GM21390 (cell line): ENCODE results near the gene CSNK1G3.

ENCODE experiments used
- ATAC-seq: cut with Tn5 transposase; IDR thresholded peaks from one replicate; pipeline ENCODE4 v1.9.1; 2021; ENCODE audit not compliant: unreplicated experiment

The CSNK1G3 gene

DNA sequence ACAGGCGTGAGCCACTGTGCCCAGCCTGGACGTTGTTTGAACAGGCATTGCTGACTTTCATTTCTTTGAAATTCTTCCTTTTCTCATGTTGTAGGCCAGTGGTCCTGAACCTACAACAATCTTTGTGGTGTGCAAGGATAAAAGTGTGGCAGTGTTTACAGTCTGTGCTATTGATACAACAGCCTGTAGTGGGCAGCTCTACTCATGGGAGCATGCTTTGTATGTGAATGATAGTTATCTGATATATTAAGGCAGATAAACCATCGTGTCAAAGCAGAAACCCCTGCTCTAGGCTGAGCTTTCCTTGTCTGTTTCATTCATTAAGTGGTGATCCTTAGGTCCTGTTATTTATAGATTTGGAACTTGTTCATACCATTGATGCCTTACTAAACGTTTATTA lies 42.6 kb downstream of the CSNK1G3 start:
- ATAC-seq: no peak

DNA sequence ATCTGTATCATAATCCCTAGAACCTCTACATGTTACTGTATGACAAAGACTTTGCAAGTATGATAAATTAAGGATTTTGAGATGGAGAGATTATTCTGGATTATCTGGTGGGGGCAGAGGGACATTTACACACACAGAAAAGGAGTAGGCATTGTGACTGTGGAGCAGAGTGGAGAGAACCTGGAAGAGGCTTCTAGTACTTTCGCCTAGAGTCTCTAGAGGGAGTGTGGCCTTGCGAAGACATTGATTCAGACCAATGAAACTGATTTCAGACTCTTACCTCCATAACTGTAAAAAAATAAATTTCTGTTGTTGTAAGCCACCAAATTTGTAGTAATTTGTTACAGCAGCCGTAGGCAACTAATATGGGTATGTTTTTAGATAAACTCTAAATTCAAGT lies 45.9 kb downstream of the CSNK1G3 start:
- ATAC-seq: no peak

DNA sequence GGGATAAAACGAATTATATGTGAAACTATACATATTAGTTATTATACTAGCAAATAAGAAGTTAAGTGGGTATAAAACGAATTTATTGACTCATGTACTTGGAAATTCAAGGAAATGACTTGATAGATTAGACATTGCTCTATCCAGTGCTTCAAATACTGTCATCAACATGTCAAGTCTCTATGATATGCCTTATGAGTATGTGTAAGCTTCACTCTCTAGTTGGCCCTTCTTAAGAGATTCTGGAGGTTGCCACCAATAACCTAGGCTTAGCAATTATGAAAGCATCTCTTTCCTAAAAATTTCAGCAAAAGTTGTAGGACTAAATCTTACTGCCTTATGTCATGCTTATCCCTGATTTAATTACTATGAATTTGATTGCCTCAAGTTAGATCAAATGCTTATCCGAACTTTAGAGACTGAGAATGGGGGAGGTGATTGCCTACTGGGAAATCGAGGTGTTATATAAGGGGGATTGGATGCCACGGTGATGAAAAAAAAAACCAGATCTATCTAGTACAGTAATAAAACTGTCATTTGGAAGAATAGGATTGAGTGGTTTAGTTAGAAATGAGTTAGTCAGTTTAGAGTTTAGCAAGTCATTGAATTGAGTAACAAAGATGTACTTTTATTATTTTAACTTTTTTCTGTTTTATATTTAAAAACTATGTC lies 46.9 kb downstream of the CSNK1G3 start:
- ATAC-seq: no peak

DNA sequence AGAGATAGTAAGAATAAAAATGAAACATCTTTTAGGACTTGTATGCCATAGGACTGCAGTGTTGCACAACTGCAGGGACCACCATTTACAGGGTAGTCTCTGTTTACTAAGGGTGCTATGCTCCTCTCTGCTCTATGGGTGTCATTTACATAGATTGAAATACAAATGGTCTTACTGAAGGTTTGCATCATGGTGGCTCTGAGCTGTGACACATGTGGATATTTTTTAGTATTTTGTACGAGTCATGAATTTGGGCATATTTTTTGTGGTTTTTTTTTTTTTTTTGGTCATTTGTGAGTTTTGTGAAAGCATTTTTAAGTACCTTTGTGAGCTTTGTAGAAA lies 47.4 kb downstream of the CSNK1G3 start:
- ATAC-seq: no peak

DNA sequence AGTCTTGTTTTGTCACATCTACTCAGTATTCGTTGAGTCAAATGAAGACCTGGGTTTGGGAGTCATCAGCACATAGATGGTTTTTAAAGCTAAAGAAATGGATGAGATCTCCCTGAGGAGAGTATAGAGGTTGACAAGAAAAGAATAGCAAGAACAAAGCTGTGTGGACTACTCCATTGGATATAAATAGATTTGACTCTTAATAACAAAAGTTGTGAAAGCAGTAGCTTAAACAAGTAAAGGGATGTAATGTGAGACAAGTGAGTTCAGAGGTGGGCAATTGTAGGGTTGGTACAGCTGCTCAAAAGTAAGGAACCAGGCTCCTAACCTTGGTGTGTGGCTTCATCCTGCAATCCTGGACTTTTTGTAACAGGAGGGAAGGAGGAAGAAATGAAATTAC lies 49.3 kb downstream of the CSNK1G3 start:
- ATAC-seq: no peak

DNA sequence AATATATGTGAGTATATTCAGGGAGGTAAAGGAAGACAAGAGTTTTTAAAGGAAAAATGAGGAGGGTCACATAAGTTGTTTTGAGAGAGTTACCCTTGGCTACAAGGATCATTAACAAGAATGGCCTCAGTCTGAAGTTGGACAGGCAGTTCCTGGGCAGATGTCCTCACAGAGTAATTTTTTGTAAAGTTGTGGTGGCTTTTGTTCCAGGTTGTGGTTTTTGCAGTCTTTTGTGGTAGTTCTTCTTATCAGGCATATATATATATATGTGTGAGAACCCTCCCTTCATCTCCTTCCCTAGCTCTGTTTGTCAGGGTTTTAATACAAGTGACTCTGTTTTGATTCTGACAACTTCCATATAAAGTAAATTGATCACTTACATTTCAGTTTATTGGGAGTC lies 60.0 kb downstream of the CSNK1G3 start:
- no peak for ATAC-seq

DNA sequence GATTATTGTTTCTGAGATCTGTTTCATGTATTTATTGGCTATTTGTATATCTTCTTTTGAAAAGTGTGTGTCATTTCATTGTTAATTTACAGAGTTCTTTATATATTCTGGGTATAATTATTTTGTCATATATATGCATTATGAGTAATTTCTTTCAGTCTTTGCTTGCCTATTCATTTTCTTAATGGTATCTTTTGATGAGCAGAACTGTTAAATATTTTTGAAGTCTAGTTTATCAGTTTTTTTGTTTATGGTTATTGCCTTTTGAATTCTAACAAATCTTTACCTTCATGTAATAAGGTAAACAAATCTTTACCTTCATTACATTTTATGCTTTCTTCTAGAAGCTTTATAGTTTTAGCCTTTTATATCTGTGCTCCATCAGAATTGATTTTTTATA lies 66.4 kb downstream of the CSNK1G3 start:
- ATAC-seq: no peak

DNA sequence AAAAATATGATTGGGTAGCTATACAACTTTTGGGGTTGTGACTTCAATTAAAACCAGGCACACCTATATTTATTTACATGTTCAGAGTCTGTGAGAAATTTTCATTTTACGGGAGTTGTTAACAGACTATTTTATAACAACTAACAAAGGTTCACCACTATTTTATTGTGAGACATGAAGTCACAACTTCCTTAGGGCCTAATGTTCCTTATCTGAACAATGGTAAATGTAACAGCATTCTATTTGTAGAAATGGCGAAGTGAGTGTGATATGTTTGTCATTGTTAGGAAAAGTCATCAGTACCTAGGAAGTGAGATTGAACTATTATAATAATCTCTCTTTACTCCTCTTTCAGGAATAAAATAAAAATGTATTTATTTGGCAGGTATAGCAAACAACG lies 67.4 kb downstream of the CSNK1G3 start:
- no peak for ATAC-seq

DNA sequence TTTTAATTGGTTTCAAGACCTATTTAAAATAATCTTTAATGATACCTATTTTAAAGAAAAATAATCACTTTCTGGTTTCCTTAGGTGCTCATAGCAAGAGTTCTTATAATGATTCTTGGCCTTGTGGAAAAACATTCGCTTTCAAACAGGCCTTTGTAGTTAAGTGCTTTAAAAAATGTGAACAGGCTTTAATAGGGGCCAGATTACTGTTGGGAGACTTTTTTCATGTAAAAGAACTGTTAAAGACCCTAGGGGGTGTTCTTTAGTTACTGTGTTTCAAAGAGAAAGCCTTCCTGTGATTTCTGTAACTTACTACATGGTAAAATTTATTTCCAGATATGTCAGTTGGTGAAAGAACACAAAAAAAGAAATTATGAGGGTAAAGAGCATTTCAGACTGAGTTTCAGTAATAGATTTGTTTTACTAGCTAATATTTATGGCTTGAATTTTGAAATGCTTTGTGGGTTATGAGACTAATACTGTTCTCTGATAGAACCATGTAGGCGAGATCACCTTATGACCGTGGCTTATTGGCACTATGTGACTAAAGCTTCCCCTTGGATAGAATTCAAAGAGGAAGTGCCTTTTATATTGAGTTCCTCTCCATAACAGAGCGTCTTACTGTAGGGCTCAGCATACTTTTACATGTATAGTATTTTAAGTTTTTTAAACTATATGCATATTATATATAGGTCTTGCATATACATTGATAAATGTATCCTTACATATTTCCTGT lies 70.7 kb downstream of the CSNK1G3 start:
- ATAC-seq: no peak

DNA sequence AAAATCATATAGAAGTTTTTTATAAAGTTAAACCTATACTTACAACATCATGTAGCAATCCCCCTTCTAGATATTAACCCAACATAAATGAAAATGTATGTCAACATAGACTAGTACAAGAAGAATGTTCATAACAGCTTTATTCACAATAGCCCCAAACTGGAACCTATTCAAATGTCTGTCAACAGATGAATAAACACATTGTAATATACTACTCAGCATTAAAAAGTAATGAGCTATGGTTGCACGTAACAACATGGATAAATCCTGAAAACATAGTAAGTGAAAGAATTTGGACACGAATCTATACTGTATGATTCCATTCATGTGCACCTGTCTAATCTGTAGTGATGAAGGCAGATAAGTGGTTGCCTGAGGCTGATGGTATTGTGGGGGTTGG lies 73.9 kb downstream of the CSNK1G3 start:
- no peak for ATAC-seq

DNA sequence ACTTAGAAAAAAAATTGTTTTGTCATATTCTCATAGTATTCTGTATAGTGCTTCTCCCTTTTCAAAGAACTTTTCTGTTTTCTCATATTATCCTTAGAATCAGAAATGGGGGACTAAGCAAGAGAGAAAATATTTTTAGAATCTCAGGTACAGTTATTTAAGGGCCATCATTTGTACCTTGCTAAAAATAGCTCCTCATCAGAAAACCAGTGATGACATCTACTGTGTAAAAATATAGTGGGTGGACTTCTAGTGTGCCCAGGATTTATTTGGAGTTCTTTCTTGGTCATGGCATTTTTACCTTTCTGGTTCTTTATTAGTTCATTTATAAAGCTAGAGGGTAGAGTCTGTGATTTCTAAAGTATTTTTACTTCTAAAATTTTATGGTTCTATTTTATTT lies 82.5 kb downstream of the CSNK1G3 start:
- no peak for ATAC-seq

DNA sequence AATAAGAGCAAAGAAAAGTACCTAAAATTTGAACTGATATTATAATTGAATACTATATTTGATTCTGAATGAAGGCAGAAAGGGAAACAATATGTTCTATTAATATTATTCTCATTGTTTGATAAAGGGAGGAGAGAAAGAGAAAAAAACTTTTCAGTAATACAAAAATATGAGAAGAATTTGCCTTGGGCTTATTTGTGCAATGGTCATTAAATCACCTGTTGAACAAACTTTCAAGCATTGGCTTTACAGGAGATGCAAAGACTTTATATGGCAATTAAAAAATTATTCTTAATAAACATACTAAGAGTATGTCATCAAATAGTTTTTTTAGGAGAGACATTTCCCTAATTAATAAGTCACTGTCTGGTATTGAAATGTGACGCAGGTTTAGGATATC lies 85.0 kb downstream of the CSNK1G3 start:
- ATAC-seq: no peak

DNA sequence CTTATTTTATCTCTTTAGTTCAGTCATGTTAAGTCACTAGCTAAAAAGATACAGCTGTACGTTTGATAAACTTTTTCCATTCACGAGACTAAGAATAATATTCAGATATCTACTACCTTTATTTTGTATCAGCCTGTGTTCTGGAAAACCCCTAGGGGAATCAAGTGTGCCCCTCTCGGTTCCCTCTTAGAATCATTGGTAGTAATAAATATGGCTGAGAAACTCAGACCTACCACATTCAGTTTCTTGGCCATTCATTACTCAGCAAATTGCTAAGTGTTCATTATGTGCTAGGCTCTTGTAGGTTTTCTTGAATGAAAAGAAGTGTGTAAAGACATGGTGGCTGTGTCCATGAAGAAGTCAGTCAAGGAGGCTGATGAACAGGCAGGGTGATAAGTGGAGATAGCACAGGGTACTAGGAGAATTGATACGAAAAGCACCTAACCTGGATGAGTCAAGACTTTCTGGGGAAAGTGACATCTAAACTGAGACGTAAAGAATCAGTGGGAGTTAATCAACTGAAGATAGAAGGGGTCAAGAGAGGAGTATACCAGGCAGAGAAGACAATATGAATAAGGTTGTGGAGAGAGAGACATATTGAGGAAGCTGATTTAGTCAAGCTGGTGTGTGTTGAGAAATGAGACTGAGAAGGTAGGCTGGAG lies 86.2 kb downstream of the CSNK1G3 start:
- no peak for ATAC-seq

DNA sequence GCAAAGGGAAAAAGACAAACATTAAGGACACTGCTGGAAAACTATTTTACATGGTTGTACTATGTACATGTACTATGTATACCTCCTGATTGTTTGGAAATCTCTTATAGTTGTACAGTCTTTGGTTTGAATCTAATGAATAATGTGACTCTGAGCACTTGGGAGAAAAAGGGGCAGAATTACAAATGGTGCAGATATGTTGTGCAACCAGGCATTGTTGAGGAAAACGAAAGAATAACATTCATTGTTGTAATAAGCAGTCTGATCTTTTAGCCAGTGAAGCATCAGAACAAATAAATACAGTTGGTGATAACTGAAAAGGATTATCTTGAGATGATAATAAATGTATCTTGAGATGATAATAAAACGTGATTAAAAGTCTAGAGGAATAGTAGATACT lies 87.2 kb downstream of the CSNK1G3 start:
- no peak for ATAC-seq

DNA sequence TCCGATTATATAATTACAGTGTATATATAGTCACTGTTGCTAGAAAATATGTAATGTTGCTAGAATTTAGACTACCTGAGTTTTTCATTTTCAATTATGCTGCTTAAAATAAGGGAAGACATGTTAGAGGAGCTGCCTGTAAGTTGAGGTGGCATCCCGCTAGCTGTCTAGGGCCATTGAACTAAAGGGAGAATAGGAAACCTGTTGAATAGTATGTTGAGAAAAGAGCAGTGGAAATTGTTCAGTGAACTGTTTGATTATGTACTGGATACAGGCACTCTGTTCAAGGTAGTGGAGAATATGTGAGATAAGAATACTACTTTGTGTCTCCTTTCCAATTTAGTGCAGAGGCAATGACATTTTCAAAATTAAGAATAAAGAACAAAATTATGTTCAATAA lies 89.6 kb downstream of the CSNK1G3 start:
- no peak for ATAC-seq

DNA sequence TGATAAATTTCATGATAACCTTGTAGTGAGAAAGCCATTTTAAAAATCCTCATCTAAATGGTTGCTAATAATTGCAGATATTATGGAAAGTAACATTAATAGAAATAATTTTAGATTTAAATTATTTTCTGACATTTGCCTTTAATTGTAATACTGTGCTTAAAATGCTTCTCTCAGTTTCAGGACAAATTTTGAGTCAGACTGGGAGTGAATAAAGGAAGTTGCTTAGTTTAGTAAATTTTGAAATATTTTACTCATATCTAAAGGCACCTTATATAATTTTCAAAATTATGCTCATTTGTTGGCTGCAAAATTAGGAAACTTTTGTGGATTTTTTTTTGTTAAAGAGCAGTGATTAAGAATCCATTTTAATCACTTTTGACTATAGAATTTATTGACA lies 93.8 kb downstream of the CSNK1G3 start:
- ATAC-seq: peak; percentile 69

DNA sequence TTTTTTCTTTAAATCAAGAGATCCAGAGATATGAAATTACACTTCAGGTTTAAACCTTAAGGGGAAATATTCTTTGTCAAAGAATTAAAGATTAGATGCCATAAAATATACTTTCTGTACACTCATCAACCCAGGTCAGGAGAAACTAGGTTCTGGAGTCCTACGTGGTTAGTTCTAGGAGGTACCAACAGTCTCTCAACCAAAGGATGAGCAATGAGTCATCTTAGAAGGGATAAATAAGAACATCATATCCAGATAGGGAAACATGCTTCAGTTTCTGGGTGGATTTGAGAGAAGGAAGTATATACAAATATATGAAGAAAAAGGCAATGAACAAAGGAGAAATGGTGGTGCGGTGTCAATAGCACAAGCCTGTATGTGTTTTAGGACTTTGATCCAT lies 98.2 kb downstream of the CSNK1G3 start:
- ATAC-seq: no peak

DNA sequence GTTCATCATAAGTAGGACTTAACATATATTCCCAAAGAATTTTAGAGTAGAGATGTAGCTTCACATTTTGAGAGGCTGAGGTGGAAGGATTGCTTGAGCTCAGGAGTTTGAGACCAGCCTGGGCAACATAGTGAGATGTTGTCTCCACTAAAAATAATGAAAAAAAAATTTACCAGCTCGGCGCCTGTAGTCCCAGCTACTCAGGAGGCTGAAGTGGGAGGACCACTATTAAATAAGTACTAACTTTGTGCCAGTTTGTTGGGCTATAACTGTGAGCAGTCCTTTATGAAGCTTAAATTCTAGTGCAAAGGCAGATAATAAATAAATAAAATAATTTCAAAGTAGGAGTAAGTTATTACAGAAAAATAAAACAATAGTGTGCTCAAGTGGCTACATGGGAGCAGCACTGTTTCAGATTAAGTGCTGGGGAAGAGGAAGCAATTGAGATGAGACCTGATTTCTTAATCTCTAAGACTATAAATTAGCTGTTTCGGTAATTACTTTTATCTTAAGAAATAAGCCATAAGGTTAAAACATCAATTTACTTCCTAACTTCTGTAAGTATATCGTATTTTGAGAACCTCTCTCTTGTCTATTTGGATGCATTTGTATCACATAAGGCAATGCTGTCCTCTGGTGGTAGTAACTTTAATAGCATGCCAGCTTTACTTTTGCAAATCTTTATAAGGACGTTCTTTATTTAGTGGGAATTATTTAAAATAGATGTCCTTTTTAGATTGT lies 98.9 kb downstream of the CSNK1G3 start:
- peak; percentile 71 for ATAC-seq

DNA sequence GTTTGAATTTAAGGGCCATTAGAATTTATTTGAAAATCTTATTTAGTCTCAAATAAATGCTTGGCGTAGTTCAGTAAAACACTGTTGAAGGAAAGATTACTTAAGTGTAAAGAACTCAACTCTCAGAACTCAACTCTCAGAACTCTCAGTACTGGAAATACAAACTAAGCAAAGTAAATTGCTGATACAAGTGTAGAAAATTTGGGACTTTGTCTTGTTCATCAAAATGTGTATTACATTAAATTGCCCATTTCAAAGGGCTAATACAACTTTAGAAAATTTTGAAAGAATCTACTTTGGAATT lies 99.4 kb downstream of the CSNK1G3 start:
- no peak for ATAC-seq

DNA sequence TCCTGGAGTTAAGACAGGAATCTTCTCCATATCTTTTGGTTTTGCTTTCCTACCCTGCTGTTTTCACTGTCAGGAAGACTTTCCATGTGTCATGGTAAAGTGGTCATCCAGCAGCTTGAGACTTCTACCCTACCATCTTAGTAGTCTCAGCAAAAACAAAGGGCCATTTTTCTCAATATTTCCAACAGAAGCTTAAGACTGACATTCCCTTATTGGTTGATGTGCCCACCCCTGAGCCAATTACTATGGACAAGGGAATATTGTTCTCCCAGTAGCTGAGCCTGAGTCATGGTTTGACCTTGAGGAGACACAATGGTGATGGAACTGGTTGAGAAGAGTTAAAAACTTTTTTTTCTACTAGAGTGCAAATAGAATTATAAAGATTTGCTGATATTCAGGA lies 105.6 kb downstream of the CSNK1G3 start:
- ATAC-seq: no peak

DNA sequence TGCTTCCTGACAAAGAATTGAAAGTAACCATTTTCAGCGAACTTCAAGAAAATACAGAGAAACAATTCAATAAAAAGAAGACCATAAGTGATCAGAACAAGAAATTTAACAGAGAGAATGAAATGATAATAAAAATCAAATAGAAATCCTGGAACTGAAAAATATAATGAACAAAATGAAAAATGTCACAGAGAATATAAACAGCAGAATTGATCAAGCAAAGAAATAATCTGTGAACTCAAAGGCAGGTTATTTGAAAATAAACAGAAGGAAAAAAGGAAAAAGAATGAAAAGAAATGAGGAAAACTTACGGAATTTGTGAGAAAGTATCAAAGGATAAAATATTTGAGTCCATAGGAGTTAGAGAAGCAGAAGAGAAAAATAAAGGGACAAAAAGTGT lies 114.1 kb downstream of the CSNK1G3 start:
- no peak for ATAC-seq
